GM23338 (cell line): ENCODE data around the gene AIG1. TPM values are rescaled to one million over a fixed set of nuclear protein-coding genes. Genes with fewer than 3 reads are reported as not detected.

ENCODE experiments used
- ATAC-seq: fragments of 200-7000 bp; cut with Tn5 transposase; 3 replicates; pipeline ENCODE4 v1.9.1; 2020
- DNase-seq: peaks from one replicate; pipeline ENCODE4 v3.0.0-alpha.2; 2015; ENCODE audit warnings: low spot score
- H2AFZ ChIP-seq: fragments of 200-600 bp; sonication (generic); 2 replicates; pipeline ENCODE4 v1.8.0; 2016; ENCODE audit warnings: antibody characterized with exemption, mild to moderate bottlenecking, moderate library complexity
- H3F3A ChIP-seq: fragments of 200-600 bp; sonication (generic); replicated peaks from 2 replicates; pipeline ENCODE4 v1.8.0; 2017; ENCODE audit warnings: antibody characterized with exemption, mixed run types, low read depth
- H3K27ac ChIP-seq: fragments of 200-600 bp; sonication (generic); 2 replicates; pipeline ENCODE4 v1.6.1; 2016; ENCODE audit warnings: low read depth
- H3K27me3 ChIP-seq: fragments of 200-600 bp; sonication (generic); 2 replicates; pipeline ENCODE4 v1.8.0; 2016; ENCODE audit warnings: mild to moderate bottlenecking, mixed run types, moderate library complexity; ENCODE audit not compliant: insufficient read depth
- H3K36me3 ChIP-seq: fragments of 200-600 bp; sonication (generic); 2 replicates; pipeline ENCODE4 v1.8.0; 2016; ENCODE audit warnings: mild to moderate bottlenecking; ENCODE audit not compliant: insufficient read depth
- H3K4me1 ChIP-seq: fragments of 200-600 bp; sonication (generic); 2 replicates; pipeline ENCODE4 v1.8.0; 2016; ENCODE audit warnings: mild to moderate bottlenecking, moderate library complexity; ENCODE audit not compliant: insufficient read depth
- H3K4me2 ChIP-seq: fragments of 200-600 bp; sonication (generic); 2 replicates; pipeline ENCODE4 v1.7.1; 2017; ENCODE audit warnings: mixed run types
- H3K4me3 ChIP-seq: fragments of 200-600 bp; sonication (generic); 2 replicates; pipeline ENCODE4 v1.6.1; 2016; ENCODE audit warnings: mixed run types
- H3K79me2 ChIP-seq: fragments of 200-600 bp; sonication (generic); replicated peaks from 2 replicates; pipeline ENCODE4 v1.8.0; 2017; ENCODE audit warnings: mild to moderate bottlenecking; ENCODE audit not compliant: insufficient read depth
- H3K9me2 ChIP-seq: fragments of 200-600 bp; sonication (generic); 2 replicates; pipeline ENCODE4 v1.8.0; 2017; ENCODE audit not compliant: insufficient read depth
- H4K20me1 ChIP-seq: fragments of 200-600 bp; sonication (generic); replicated peaks from 2 replicates; pipeline ENCODE4 v1.8.0; 2017; ENCODE audit warnings: mild to moderate bottlenecking; ENCODE audit not compliant: insufficient read depth
- H3K27ac Mint-ChIP-seq: 2 replicates; pipeline ENCODE4 v1.8.0; 2020; ENCODE audit warnings: inconsistent platforms, mild to moderate bottlenecking, moderate library complexity, mixed read lengths
- H3K27me3 Mint-ChIP-seq: 3 replicates; pipeline ENCODE4 v1.8.0; 2022; ENCODE audit warnings: low read depth, mild to moderate bottlenecking, moderate library complexity, mixed read lengths, inconsistent platforms; ENCODE audit not compliant: insufficient read depth, poor library complexity
- H3K36me3 Mint-ChIP-seq: 3 replicates; pipeline ENCODE4 v1.8.0; 2021; ENCODE audit warnings: low read depth, mild to moderate bottlenecking, inconsistent platforms, moderate library complexity, mixed read lengths
- H3K4me1 Mint-ChIP-seq: 3 replicates; pipeline ENCODE4 v1.8.0; 2020; ENCODE audit warnings: mild to moderate bottlenecking, inconsistent platforms, mixed read lengths
- H3K4me3 Mint-ChIP-seq: 3 replicates; pipeline ENCODE4 v1.8.0; 2021; ENCODE audit warnings: moderate library complexity, mild to moderate bottlenecking, inconsistent platforms, mixed read lengths
- H3K9me3 Mint-ChIP-seq: 3 replicates; pipeline ENCODE4 v1.8.0; 2020; ENCODE audit warnings: moderate library complexity, mild to moderate bottlenecking, inconsistent platforms, mixed read lengths
- CREB1 ChIP-seq: fragments of 250-450 bp; sonication (Bioruptor Pico); IDR thresholded peaks from 2 replicates; pipeline ENCODE4 v1.5.0; 2020; ENCODE audit warnings: low read depth, mild to moderate bottlenecking, moderate library complexity
- CTCF ChIP-seq, 2 experiments: fragments of 200-600 bp in 1 of 2; sonication (generic) in 1 of 2; conservative IDR thresholded peaks; 2 replicates each; pipeline versions ENCODE4 v1.5.1 to v1.6.1; 2016 to 2017; ENCODE audit warnings: antibody characterized with exemption in 2 of 2, low read depth in 2 of 2, mild to moderate bottlenecking in 2 of 2, moderate library complexity in 1 of 2
- ETS1 ChIP-seq: IDR thresholded peaks from 2 replicates; pipeline ENCODE4 v1.6.1; 2016; ENCODE audit warnings: antibody characterized with exemption
- EZH2 ChIP-seq: fragments of 200-600 bp; sonication (generic); IDR thresholded peaks from one replicate; pipeline ENCODE4 v1.8.0; 2017; ENCODE audit warnings: antibody characterized with exemption, mild to moderate bottlenecking, low read depth; ENCODE audit not compliant: unreplicated experiment
- EZH2phosphoT487 ChIP-seq: fragments of 200-600 bp; sonication (generic); IDR thresholded peaks from one replicate; pipeline ENCODE4 v1.8.1; 2018; ENCODE audit warnings: antibody characterized with exemption; ENCODE audit not compliant: unreplicated experiment
- JUNB ChIP-seq: IDR thresholded peaks from one replicate; pipeline ENCODE4 v1.6.1; 2016; ENCODE audit warnings: antibody characterized with exemption; ENCODE audit not compliant: unreplicated experiment
- NANOG ChIP-seq: IDR thresholded peaks from 2 replicates; pipeline ENCODE4 v1.6.1; 2016; ENCODE audit warnings: antibody characterized with exemption, borderline replicate concordance
- POLR2AphosphoS5 ChIP-seq: IDR thresholded peaks from 2 replicates; pipeline ENCODE4 v1.6.1; 2016; ENCODE audit warnings: antibody characterized with exemption, low read depth
- REST ChIP-seq: IDR thresholded peaks from one replicate; pipeline ENCODE4 v1.6.1; 2018; ENCODE audit warnings: antibody characterized with exemption; ENCODE audit not compliant: unreplicated experiment
- STAT1 ChIP-seq: IDR thresholded peaks from one replicate; pipeline ENCODE4 v1.6.1; 2016; ENCODE audit warnings: antibody characterized with exemption; ENCODE audit not compliant: unreplicated experiment
- ZNF114 ChIP-seq: fragments of 250-450 bp; sonication (Bioruptor Pico); IDR thresholded peaks from 2 replicates; pipeline ENCODE4 v1.5.0; 2020; ENCODE audit warnings: mild to moderate bottlenecking, moderate library complexity
- ZNF331 ChIP-seq: fragments of 250-450 bp; sonication (Bioruptor Pico); IDR thresholded peaks from 2 replicates; pipeline ENCODE4 v1.5.0; 2020; ENCODE audit warnings: low read depth, mild to moderate bottlenecking, moderate library complexity
- ZNF462 ChIP-seq: fragments of 250-450 bp; sonication (Bioruptor Pico); IDR thresholded peaks from 2 replicates; pipeline ENCODE4 v1.5.0; 2020; ENCODE audit warnings: mild to moderate bottlenecking, moderate library complexity
- polyA plus RNA-seq: library from polyadenylated mRNA; unstranded; fragments of >200 nt; fragmentation: Nextera tagmentation; extraction: Ambion mirVana; gene quantifications from 2 replicates; pipeline ENCODE4 v1.2.1, GENCODE V29; 2016
- total RNA-seq: library from RNA; depleted of rRNA; stranded (reverse); fragments of >200 nt; shearing (Covaris generic); gene quantifications from 2 replicates; pipeline ENCODE4 v1.2.3, GENCODE V29; 2014

AIG1 gene
- total and polyA plus RNA-seq, 2 experiments from 2014 or later, result 65.2 to 88.4 TPM

GRCh38 chr6:143333749-143334520, 273.2 kb downstream of the AIG1 start:
- DNase-seq (no peak), ATAC-seq (no peak)
- H2AFZ ChIP-seq, result no peak overlapping the region
- 0 out of 2 replicates have a peak, but pooled peaks cover 8% of the 10 kb centered on the region for H3K4me1 ChIP-seq
- no peaks in the 10 kb centered on the region for H3K79me2 ChIP-seq
- H3K4me3 ChIP-seq, result no peak overlapping the region
- no peak for TF ChIP-seq ZNF462 (CRISPR knock-in tag)
- no peak for TF ChIP-seq ZNF114 (CRISPR knock-in tag)
- TF ChIP-seq JUNB, result no peak
- no peak for TF ChIP-seq POLR2AphosphoS5
- no peak for TF ChIP-seq CREB1
- no peak for TF ChIP-seq CTCF (conservative IDR thresholded peaks at IDR 0.05; ENCODE audit: low read depth in 2 of 2)
- no peak for TF ChIP-seq STAT1
- no peak for TF ChIP-seq REST
- TF ChIP-seq EZH2, result no peak
- no peak for TF ChIP-seq ZNF331 (CRISPR knock-in tag)
- no peak for TF ChIP-seq EZH2phosphoT487
- no peak for TF ChIP-seq ETS1
- TF ChIP-seq NANOG, result no peak
- no peaks in the 10 kb centered on the region; the same call in 2 of the 3 replicates for H3K9me3 Mint-ChIP-seq
- H3K27me3 ChIP-seq, result no peaks in the 10 kb centered on the region
- no peak overlapping the region for H3K27ac Mint-ChIP-seq
- no peak overlapping the region for H3K4me3 Mint-ChIP-seq
- no peak overlapping the region for H3K27ac ChIP-seq
- no peaks in the 10 kb centered on the region; the same call in 1 of the 2 replicates for H3K36me3 ChIP-seq
- H3F3A ChIP-seq, result no peaks in the 10 kb centered on the region
- H3K4me2 ChIP-seq, result no peak overlapping the region
- no peaks in the 10 kb centered on the region for H3K36me3 Mint-ChIP-seq
- no peaks in the 10 kb centered on the region for H3K27me3 Mint-ChIP-seq
- H3K4me1 Mint-ChIP-seq, result peaks cover 7% of the 10 kb centered on the region; the same call in 1 of the 3 replicates
- no peaks in the 10 kb centered on the region for H4K20me1 ChIP-seq
- 0 out of 2 replicates have a peak, but pooled peaks cover 3% of the 10 kb centered on the region for H3K9me2 ChIP-seq
